Left renal pelvis (tissue), 4 donors: ENCODE measurements around the gene DDI2. TPM values are rescaled to one million over a fixed set of nuclear protein-coding genes. Genes with fewer than 3 reads are reported as not detected.
A peak's percentile ranks its signal among the peaks of the same experiment; 100 is the strongest.
"Not testable (repeated sequence)": the region's sequence is repeated elsewhere in the genome, so short reads cannot be mapped to it uniquely, and the experiment has no call there.

Source experiments
- DNase-seq, 4 donors: peaks; one replicate each; pipeline ENCODE4 v3.0.0-alpha.2; 2013; ENCODE audit warnings: low read depth in 4 of 4, low spot score in 3 of 4
- polyA plus RNA-seq, 4 donors: library from polyadenylated mRNA; unstranded; fragments of 120-200 nt; gene quantifications; one replicate each; pipeline ENCODE4 v1.2.1, GENCODE V29; 2013; ENCODE audit not compliant: insufficient read length in 4 of 4

Gene DDI2
- polyA plus RNA-seq, 4 donors = 14.4 to 22.6 (median 20.1) TPM

DNA sequence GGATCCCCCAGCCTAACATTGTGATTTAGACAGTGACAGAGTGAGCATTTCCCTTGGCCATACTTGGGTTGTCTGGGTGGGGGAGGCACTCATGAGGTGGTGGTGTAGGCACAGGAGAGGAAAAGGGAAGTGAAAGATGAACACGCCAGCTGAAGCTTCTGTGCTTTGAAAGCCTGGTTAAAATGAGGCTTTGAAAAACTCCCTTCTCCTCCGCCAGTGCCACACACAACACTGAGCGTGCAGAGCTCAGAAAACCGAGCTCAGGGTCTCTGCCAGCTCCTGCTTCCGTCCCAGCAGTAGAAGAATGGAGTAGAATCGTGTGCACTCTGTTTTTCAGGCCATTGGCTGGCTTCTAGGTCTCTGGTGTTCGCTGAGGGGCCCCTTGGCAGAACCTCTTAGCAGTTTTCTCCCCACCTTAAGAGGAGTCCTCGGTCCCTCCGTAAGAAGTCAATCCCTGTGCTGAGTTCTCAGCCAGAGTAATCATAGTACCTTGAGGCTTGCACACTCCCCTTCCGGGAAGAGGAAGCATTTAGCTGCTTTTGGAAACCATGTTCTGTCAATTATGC, 79.8 kb downstream of the DDI2 start:
- DNase-seq = no peak

DNA sequence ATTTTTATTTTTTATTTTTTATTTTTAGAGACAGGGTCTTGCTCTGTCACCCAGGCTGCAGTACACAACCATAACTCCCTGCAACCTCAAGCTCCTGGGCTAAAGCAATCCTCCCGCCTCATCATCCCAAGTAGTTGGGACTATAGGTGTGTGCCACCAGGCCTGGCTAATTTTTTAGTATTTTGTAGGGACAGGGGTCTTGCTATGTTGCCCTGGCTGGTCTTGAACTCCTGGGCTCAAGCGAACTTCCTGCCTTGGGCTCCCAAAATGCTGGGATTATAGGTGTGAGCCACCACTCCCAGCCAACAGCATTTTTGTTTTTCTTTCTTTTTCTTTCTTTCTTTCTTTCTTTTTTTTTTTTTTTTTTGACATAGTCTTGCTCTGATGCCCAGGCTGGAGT, 80.9 kb downstream of the DDI2 start:
- DNase-seq = no peak

DNA sequence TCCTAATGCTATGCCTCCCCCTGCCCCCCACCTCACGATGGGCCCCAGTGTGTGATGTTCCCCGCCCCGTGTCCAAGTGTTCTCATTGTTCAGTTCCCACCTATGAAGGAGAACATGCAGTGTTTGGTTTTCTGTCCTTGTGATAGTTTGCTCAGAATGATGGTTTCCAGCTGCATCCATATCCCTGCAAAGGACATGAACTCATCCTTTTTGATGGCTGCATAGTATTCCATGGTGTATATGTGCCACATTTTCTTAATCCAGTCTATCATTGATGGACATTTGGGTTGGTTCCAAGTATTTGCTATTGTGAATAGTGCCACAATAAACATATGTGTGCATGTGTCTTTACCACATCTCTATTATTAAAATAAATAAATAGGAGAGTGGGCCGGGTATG, 82.1 kb downstream of the DDI2 start:
- DNase-seq = not testable (repeated sequence)

DNA sequence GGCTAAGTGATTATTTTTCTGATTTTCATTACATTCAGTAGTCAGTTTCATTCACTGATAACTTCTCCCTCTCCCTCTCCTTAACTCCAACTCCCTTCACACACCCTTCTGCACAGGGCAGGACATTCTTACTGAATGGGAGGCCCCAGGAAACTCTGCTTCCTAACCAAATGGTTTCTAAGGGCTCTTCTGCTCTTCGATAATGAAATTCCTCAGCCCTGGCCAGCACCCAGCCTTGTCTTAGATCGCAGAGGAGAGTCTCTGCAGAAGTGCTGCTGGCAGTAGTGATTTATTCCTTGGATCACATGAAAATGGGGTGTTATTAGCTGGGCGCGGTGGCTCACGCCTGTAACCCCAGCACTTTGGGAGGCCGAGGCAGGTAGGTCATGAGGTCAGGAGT, 83.2 kb downstream of the DDI2 start:
- DNase-seq = no peak

DNA sequence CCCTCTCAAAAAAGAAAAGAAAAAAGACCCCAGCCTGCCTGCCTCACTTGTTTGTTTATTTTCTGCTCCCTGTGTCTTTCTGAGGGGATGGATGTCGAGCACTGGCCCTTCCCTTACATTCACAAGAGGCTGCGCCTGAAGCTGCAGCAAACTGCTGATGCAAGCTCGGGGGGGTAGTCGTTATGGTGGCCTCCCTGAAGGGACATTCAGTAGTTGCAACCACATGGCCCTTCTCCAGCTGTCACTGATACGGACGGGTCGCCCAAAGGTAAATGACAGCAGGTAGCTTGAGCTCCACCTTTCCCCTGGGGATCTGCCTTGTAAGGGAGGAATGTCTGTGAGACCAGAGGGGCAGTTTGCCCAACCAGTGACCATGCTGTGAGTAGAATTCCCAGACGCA, 84.5 kb downstream of the DDI2 start:
- DNase-seq = no peak

DNA sequence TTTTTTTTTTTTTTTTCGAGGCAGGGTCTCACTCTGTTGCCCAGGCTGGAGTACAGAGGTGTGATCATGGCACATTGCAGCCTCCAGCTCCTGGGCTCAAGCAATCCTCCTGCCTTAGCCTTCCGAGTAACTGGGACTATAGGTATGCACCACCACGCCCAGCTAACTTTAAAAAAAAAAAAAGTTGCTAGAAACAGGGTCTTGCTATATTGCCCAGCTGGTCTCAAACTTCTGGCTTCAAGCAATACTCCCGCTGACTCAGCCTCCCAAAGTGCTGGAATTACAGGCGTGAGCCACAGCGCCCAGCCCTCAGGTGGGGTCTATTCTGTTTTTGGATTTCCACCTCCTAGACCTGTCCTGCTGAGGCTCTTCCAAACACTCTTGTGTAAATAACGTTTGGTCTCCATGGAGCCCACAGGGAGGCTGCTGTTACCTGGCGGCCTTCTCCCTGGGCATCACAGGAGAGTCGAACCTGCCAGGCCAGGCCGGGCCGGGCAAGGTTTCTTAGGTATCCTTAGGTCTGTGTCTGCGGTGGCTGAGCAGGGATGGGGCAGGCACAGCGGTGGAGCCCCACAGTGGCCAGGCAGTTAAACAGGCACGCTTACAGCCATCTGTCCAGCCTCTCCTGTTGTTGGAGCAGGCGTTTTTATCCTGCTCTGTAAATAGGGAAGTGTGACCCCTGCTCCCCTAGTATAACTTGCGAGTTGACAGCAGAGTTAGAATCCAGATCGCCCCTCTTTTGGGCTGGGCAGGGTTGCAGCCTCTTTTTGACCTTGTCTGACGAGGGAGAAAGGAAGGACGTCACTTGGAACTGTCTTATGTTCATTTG, 85.7 kb downstream of the DDI2 start:
- no peak for DNase-seq

DNA sequence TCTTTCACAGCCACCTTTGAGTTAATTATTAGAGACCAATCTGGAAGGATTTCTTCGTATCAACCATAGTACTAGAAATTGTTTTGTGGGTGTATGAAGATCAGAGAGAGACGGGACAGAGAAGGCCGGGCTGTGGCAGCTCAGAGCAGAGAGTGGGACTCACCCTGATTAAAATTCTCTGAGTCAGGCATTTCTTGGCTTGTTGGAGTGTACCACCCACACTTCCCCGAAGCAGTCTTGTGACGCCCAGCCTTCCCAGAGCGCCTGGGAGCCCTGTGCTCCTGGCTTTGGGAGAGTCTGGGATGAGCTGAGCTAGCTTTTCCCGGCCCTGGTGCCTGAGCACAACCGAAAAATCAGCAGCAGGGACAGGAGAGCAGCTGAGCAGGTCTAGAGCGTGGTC, 86.3 kb downstream of the DDI2 start:
- DNase-seq = peak in 1 of 4 donors; percentile 46

DNA sequence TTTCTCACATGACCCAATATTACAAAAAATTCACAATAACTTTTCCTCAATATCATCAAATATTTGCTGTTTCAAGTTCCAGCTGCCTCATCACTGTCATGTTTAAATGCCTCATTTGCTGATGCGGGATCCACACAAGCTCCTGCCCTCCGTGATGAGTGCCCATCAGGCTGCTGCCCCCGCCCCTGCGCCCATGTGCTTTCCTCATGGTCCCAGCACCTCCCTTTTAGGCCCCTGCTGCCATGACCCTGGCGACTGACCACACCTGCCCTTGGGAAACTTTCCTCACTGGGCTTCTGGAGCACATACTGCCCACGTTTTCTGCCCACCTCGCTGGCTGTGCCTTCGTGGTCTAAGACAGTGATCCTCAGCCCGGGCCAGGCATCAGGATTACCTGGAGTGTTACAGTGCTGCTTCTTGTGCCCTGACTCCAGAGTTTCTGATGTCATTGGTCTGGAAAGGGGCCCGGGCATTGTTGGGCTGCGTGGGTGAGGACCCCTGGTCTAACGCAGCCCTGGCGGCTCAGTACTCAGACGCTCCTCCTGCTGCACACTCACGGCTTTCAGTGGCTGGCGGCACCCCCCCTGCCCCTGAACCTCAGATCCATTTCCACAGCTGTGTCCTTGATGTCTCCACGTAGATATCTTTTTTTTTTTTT, 87.4 kb downstream of the DDI2 start:
- DNase-seq = no peak

DNA sequence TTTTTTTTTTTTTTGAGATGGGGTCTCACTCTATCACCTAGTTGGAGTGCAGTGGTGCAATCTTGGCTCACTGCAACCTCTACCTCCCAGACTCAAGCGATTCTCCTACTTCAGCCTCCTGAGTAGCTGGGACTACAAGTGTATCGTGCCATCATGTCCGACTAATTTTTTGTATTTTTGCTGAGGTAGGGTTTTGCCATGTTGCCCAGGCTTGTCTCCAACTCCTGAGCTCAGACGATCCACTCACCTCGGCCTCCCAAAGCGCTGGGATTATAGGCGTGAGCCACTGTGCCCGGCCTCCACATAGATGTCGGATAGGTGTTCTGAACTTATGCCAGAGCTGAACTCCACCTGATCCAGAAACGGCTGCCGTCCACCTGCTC, 87.9 kb downstream of the DDI2 start:
- no peak for DNase-seq

DNA sequence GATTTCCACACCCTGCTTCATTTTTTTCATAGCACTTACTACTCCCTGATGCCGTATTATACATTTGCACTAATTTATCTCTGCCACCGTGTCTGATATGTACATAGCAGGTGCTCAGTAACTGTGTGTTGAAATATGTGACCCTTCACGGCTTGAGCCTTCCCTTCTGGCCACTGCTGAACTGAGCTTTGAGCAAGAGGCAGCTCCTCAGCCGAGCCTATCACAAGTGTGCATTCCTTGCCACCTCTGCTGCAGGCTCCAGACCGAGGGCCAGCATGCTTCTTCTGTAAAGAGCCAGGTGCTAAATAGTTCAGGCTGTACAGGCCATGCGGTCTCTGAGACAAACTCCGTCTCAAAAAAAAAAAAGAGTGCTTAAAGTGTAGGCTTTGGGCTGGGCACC, 89.5 kb downstream of the DDI2 start:
- DNase-seq = no peak

DNA sequence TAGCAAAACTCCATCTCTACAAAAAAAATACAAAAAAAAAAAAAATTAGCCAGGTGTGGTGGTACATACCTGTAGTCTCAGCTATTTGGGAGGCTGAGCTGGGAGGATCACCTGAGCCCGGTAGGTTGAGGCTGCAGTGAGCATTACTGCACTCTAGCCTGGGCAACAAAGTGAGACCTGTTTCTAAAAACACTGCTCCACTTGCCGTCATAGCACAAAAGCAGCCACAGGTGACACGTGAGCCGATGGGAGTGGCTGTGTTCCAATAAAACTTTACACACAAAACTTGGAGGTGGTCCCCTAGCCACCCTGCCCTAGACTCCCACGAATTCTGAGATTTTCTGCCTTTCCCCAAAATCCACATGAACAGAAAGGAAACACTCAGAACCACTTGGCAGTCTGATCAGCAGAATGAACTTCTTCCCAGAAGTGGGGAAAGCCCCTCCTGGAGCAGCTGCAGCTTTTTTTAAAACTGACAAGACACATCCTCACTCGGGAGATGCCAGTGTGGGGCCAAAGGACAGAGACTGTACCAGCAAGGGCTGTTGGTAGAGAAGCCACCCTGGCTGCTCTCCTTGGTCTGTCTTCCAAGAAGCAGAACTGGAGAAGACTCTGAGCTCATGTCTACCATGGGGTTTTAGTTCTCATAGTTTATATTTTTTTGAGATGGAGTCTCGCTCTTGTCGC, 90.1 kb downstream of the DDI2 start:
- DNase-seq = no peak

DNA sequence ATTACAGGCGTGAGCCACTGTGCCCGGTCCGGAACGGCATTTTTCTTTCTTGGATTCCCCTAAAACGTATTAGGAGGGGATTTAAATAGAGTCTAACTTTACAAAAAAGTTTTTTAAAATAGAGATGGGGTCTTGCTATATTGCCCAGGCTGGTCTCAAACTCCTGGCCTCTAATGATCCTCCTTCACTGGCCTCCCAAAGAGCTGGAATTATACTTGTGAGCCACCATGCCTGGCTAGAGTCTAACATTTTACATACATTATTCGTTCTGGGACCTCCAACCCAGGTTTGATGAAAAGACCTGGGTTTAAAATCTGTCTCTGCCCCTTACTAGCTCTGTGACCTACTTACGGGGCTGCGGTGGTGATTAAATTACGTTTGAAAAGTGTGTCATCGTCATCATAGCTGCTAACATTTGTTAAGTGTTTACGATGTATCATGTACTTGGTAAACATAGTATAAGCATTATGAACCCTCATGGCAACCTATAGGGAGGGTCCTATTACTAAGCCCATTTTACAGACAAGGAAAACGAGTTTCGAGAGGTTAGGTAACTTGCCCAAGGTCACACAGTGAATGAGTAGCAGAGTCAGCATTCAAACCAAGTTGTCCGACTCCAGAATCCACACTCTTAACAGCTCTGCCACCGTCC, 91.4 kb downstream of the DDI2 start:
- no peak for DNase-seq

DNA sequence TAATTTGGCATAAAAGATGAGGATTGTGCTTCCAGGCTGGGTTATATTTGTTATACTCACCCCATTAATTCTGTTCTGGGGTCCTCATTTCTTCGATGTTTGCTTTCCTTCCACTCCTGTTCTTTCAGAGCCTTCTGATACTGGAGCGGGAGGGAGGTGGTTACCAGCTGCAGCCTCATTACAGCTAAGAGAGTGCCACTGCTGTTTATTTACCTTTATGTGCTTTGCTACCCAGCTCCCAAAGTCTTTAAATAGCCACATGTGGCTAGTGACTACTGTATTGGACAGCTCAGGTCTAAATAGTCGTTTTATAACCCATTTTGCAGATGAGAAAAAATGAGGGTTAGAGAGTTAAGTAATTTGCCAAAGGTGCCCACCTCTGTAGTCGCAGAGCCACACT, 92.0 kb downstream of the DDI2 start:
- DNase-seq = no peak

DNA sequence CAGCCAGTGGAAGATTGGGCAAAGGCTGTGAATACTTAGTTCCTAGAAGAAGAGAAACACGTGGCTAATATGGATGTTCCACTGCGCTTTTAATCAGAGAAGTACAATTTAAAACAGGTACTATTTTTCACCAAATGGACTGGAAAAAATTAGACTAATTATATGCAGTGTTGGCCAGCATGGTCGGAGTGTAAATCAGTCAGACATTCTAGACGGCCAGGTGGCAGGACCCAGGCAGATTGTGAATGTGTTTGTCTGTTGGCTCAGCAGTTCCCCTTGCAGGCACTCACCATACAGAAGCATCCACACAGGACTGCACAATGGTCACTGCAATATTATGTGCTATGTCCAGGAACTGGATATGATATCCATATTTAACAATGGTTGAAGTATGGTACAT, 94.9 kb downstream of the DDI2 start:
- DNase-seq = no peak

DNA sequence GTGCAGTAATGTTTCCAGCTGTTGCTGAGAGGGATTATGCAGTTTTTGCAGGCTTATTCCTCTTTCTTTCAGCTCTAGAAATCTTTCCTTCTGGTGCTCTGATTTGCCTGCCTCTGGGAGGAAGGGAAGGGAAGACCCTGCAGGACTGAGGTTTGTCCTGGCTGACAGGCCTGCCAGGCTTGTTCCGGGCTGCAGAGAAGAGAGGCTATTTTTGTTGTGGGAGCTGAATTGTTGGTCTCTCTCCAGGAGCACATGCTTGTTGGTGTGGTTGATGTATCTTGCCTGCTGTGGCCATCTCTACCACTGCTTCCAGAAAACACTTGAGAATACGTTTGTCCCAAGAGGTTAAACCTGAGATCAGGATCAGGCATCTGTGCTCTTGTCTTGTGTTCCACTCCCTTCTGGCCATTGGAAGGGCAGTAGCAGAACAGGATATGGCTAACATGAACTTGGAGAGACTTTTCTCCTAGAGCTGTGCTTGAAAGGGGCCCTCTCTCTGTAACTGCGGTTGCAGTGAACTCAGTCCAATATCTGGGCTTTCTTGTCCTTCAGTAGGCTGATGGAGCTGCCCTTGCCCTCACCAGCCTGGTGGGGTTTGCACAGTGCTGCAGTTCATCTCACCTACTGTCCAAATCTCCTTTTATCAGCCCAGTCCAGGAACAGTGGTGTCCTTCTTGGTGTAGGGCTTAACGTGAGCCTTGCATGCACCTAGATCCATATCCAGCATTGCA, 97.3 kb downstream of the DDI2 start:
- DNase-seq = no peak

DNA sequence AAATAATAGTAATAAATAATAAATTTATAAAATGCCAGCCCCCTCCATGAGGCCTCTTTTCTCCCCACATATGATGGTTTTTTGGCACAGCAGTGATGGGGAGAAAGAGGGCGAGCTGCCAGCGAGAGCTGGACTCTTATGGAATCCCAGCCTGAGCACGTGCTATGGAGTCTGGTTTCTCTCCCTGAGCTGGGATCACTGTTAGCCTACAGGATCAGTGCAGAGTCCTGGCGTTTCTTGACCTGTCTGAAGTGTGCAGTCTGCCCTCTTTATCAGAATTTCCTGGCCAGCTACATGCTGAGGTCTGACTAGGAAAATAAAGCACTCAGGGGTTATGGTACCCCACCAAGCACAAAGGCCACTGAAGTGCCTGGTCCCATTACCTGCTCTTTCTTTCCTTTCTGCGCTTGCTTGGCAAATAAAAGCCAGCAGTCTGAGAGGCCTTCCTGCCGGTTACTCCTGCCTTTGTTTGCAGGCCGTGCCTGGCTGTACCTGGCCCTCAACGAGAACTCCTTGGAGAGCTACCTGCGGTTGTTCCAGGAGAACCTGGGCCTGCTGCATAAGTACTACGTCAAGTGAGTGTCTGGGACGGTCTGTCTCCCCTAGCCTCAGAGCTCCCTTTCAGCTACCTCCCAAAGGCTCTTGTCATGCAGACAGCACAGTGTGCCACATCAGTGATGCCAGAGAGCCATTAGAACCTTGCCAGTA, 100.3 kb downstream of the DDI2 start:
- no peak for DNase-seq

DNA sequence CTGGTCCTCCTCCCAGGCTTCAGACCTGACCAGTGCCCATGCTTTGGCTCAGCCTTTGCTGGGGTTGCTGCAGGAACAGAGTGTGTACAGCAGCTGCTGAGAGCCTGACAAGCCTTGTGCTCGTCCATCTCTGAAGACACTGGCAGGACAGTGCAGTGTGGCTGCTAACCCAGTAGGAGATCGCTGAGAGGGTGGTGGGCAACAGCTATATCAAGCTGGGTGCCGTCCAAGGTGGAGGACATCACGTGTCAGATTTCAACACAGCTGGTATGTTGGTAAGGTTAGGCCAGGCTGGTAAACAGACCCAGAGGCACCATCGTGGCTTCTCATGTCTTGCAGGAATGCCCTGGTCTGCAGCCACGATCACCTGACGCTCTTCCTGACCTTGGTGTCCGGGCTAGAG, 100.9 kb downstream of the DDI2 start:
- no peak for DNase-seq
